Stromal cell of bone marrow (primary cell): Measurements from ENCODE around the gene PIGP.
"Not testable (repeated sequence)": the region's sequence is repeated elsewhere in the genome, so short reads cannot be mapped to it uniquely, and the experiment has no call there.

Source experiments
- DNase-seq: peaks from one replicate; pipeline ENCODE4 v3.0.0-alpha.2; 2012; ENCODE audit warnings: low read depth

The PIGP gene

GRCh38 chr21:37072988-37073416, at the start of gene PIGP, which contains the start of gene TTC3:
Gene PIGP (minus strand): TSS chr21:37073071. CDS start chr21:37072515, 556 bp downstream.
Gene TTC3 (plus strand): TSS chr21:37073254. CDS start chr21:37087258, 14,004 bp downstream.
- peak; percentile 86 for DNase-seq

GRCh38 chr21:37119421-37120218, 46.7 kb upstream of the PIGP start:
- no peak for DNase-seq

- no peak for DNase-seq
Measured at GRCh38 chr21:37118187-37118826, 45.4 kb upstream of the PIGP start.

- no peak for DNase-seq
Measured at GRCh38 chr21:37117204-37117603, 44.3 kb upstream of the PIGP start.

- not testable (repeated sequence) for DNase-seq
Measured at GRCh38 chr21:37116459-37116858, 43.6 kb upstream of the PIGP start.

- not testable (repeated sequence) for DNase-seq
Measured at GRCh38 chr21:37114301-37114700, 41.4 kb upstream of the PIGP start.

GRCh38 chr21:37111029-37111428, 38.2 kb upstream of the PIGP start:
- not testable (repeated sequence) for DNase-seq

- no peak for DNase-seq
Measured at GRCh38 chr21:37106998-37107397, 34.1 kb upstream of the PIGP start.

GRCh38 chr21:37102746-37103145, 29.9 kb upstream of the PIGP start:
- DNase-seq, result not testable (repeated sequence)

GRCh38 chr21:37101384-37101783, 28.5 kb upstream of the PIGP start:
- no peak for DNase-seq

GRCh38 chr21:37100316-37100715, 27.4 kb upstream of the PIGP start:
- no peak for DNase-seq

GRCh38 chr21:37098751-37099150, 25.9 kb upstream of the PIGP start:
- no peak for DNase-seq

GRCh38 chr21:37095821-37096220, 22.9 kb upstream of the PIGP start:
- no peak for DNase-seq

GRCh38 chr21:37093977-37094376, 21.1 kb upstream of the PIGP start:
- DNase-seq, result no peak

- no peak for DNase-seq
Measured at GRCh38 chr21:37088186-37088735, 15.4 kb upstream of the PIGP start.

GRCh38 chr21:37087188-37087587, 14.3 kb upstream of the PIGP start:
- peak; percentile 51 for DNase-seq

GRCh38 chr21:37085726-37086125, 12.9 kb upstream of the PIGP start:
- no peak for DNase-seq

GRCh38 chr21:37082856-37083528, 10.1 kb upstream of the PIGP start:
- no peak for DNase-seq

- DNase-seq, result no peak
Measured at GRCh38 chr21:37082375-37082774, 9.5 kb upstream of the PIGP start.

GRCh38 chr21:37079211-37079824, 6.4 kb upstream of the PIGP start:
- DNase-seq, result no peak

GRCh38 chr21:37077403-37077802, 4.5 kb upstream of the PIGP start:
- no peak for DNase-seq
